Measurements from ENCODE around the gene SLC22A17.
"Not testable (repeated sequence)": the region's sequence is repeated elsewhere in the genome, so short reads cannot be mapped to it uniquely, and the experiment has no call there.

DNA sequence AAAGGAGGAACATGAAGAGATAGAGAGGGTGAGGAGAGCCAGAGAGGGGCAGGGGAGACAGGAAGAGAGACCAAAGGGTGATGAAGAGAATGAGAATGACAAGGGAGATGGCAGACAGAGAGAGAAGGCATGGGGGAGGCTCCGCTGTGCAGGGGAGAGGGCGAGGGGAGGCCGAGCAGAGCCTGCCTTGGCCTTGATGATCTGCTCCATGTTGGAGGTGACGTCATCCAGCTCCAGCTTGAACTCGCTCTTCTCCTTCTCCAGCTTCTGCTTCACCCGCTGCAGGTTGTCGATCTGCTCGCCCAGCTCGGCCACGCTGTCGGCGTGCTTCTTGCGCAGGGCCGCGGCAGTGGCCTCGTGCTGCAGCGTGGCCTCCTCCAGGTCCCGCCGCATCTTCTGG, 37.2 kb upstream of the SLC22A17 start:
- TF ChIP-seq CTCF (IDR thresholded peaks at IDR 0.05 in 2 of 3, conservative IDR thresholded peaks at IDR 0.05 in 1 of 3; ENCODE audit: borderline replicate concordance in 1 of 3, insufficient read depth in 1 of 3, low read depth in 2 of 3, low read length in 2 of 3); TCF7L2 (IDR thresholded peaks at IDR 0.05; ENCODE audit: borderline replicate concordance, extremely low read depth, insufficient read depth, insufficient read length); POLR2AphosphoS5 (IDR thresholded peaks at IDR 0.05; ENCODE audit: low read depth, low read length): not testable (repeated sequence)
